ENCODE data around the gene SEMA3F. TPM values are rescaled to one million over a fixed set of nuclear protein-coding genes. Genes with fewer than 3 reads are reported as not detected.

The SEMA3F gene
- polyA plus RNA-seq, 1 experiment, result 11.4 TPM

DNA sequence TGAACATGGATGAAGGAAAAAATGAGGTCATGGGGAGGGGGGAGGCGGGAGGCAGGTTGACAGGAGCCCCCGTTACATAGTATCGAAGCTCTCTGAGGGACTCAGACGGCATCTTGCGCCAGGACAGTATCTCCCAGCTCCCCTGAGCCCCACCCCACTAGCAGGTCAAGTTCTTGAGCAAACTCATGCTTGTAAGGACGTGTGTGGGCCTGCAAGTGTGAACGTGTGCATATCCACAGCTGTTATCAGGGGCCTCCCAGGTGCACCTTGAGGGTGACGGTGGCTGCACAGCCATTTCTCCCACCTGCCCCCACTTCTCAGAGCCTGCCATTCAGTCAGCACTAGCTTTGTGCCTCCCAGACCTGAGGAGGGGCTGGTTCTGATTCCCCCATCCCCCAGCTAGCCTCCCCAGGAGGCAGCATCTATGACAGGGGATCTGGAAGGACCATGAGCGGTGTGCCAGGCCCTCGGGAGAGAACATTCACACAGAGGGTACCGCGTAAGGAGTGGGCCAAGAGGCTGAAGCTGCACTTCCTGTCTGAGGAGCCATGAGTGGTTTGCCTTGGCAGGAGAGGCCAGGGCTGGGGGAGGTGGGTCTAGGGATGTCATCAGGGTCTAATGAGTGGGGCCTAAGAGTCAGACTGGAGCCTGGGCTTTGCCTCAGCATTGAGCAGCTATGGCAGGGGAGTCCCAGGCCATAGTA, 2.9 kb downstream of the SEMA3F start:
- Histone ChIP-seq H3K36me3 (ENCODE audit: control insufficient read depth, insufficient read depth, low read length) (no peaks in the 10 kb centered on the region; the same call in 1 of the 2 replicates), H3K27me3 (ENCODE audit: control insufficient read depth, insufficient read depth, low read length) (peaks cover 4% of the 10 kb centered on the region; the same call in 1 of the 2 replicates), H3K4me3 (ENCODE audit: low read depth, low read length) (no peak overlapping the region)
- ChIA-PET POLR2A (no interaction called here), CTCF (interaction anchor here (0.7 to 3.6 kb wide), 4 partner anchors 10 to 68 kb away, joined by 3 to 24 read pairs (median 9); no protein-coding TSS in a partner anchor)
- no peak for DNase-seq (ENCODE audit: low read depth)
- no peak for TF ChIP-seq CTCF (IDR thresholded peaks at IDR 0.05; ENCODE audit: insufficient read depth, low read depth, low read length)

DNA sequence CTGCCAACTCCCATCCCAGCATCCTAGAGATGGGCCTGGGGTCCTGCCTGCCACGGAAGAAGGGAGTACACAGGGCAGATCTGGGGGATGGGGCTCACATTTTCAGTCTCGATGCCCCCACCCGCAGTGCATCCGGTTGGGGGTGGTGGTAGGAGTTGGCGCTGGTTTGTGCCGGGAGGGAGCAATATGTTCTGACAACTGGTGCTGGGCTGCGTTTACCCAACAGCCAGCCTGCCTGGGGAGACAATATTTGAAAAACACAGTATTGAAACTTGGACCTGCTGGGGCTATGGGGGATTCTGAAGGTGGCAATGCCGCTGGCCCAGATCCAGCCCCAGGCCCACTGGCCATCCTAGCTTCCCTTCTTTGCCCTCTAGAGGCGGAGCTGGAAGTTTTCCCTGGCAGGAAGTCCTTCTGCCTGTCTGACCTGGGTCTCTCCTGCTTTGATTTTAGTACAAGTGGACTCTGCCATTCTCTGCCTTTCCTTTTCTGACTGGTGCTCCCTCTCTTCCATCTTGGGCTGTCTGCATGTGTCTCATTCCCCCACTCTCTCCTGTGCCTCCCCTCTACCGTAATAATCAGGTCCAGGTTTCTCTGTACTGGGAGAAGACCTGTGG, 3.5 kb downstream of the SEMA3F start:
- peaks cover 4% of the 10 kb centered on the region; the same call in 1 of the 2 replicates for H3K27me3 ChIP-seq (ENCODE audit: control insufficient read depth, insufficient read depth, low read length)
- TF ChIP-seq CTCF (IDR thresholded peaks at IDR 0.05; ENCODE audit: insufficient read depth, low read depth, low read length), result no peak

DNA sequence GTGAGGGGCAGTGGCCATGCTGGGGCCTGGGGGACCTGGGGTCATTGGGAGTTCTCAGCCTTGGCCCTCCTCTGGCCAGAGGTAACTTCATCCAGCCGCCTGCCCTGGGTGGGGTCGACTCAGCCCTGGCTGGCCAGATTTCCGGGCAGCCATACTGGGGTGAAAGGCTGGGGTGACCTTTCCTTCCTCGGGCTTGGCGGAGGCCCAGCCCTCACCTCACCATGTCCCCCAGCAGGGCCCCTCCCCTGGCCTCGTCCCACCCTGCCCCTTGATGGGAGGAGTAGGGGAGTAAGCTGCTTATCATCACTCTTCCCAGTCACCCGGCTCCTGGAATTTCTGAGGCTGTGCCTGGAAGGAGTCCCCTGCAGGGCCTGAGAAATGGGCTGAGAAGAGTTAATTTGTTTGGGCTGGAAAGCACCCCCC, 5.4 kb downstream of the SEMA3F start:
- ChIA-PET CTCF (no interaction called here), POLR2A (no interaction called here)
- DNase-seq (ENCODE audit: low read depth), result no peak
- no peaks in the 10 kb centered on the region; the same call in 1 of the 2 replicates for H3K36me3 ChIP-seq (ENCODE audit: control insufficient read depth, insufficient read depth, low read length)
- TF ChIP-seq CTCF (IDR thresholded peaks at IDR 0.05; ENCODE audit: insufficient read depth, low read depth, low read length), result no peak
- H3K4me3 ChIP-seq (ENCODE audit: low read depth, low read length), result no peak overlapping the region
- H3K27me3 ChIP-seq (ENCODE audit: control insufficient read depth, insufficient read depth, low read length), result no peaks in the 10 kb centered on the region

More for the DNA sequence above, 3.5 kb downstream of the SEMA3F start:
- ChIA-PET CTCF (interaction anchor here (3.4 to 3.6 kb wide), 2 partner anchors 31 to 68 kb away, joined by 13 to 24 read pairs; no protein-coding TSS in a partner anchor), POLR2A (no interaction called here)
- no peak for DNase-seq (ENCODE audit: low read depth)
- no peaks in the 10 kb centered on the region; the same call in 1 of the 2 replicates for H3K36me3 ChIP-seq (ENCODE audit: control insufficient read depth, insufficient read depth, low read length)
- no peak overlapping the region for H3K4me3 ChIP-seq (ENCODE audit: low read depth, low read length)

- ChIA-PET POLR2A (no interaction called here), CTCF (interaction anchor here (1.0 kb wide), 1 partner anchor 9 kb away, joined by 3 read pairs; no protein-coding TSS in a partner anchor)
- no peak for TF ChIP-seq CTCF (IDR thresholded peaks at IDR 0.05; ENCODE audit: insufficient read depth, low read depth, low read length)
- no peaks in the 10 kb centered on the region; the same call in 1 of the 2 replicates for H3K36me3 ChIP-seq (ENCODE audit: control insufficient read depth, insufficient read depth, low read length)
- no peak for DNase-seq (ENCODE audit: low read depth)
- no peaks in the 10 kb centered on the region for H3K27me3 ChIP-seq (ENCODE audit: control insufficient read depth, insufficient read depth, low read length)
- H3K4me3 ChIP-seq (ENCODE audit: low read depth, low read length), result no peak overlapping the region
These were observed 6.2 kb downstream of the SEMA3F start for GRCh38 chr3:50161320-50161719.

Data from BJ (cell line).